Erythroblast (primary cell): ENCODE measurements around the gene TNFRSF21.

ENCODE experiments used
- GATA1 ChIP-seq: IDR thresholded peaks from 2 replicates; pipeline ENCODE4 v1.6.1; 2011; ENCODE audit warnings: low read depth, mild to moderate bottlenecking, control low read depth, low read length, moderate library complexity
- POLR2A ChIP-seq: IDR thresholded peaks from 2 replicates; pipeline ENCODE4 v1.6.1; 2011; ENCODE audit warnings: mild to moderate bottlenecking, low read length

DNA sequence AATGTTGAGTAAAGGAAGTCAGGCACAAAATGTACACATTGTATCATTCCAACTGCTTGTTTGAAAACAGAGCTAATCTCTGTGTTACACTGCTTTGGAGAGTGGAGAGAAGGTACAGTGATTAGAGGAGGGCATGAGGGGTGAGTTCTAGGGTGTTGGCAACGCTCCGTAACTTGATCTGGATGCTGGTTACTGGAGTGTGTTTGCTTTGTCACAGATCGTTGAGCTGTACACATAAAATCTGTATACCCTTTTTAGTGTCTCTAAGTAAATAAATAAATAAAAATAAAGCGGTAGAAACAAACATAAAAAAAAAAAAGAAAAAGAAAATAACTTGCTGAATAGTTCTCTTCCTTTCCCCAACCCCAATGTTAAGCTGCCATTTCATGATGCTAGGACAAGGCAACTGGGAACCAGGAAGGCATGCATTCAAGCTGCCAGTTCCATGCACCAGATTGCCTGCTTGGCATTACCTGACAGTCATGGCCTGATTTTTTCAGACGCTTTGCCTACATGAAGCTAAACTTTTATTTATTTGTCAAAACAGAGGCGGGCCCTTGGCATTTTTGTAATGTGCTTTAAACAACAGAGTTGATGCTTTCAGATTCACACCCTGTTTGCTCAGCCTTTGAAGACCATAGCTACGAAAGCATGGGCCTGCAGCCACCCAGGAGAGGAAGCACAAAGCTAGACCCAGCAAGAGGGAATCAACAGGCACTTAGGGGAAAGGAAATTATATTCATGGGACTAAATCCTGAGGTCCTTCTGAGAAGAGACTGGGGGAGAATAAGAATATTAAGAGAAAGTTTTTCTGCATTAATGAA, 21.2 kb downstream of the TNFRSF21 start:
- TF ChIP-seq POLR2A, result no peak
- no peak for TF ChIP-seq GATA1
